Measurements from ENCODE around the gene C22orf39.
"Not testable (repeated sequence)": the region's sequence is repeated elsewhere in the genome, so short reads cannot be mapped to it uniquely, and the experiment has no call there.

The C22orf39 gene

DNA sequence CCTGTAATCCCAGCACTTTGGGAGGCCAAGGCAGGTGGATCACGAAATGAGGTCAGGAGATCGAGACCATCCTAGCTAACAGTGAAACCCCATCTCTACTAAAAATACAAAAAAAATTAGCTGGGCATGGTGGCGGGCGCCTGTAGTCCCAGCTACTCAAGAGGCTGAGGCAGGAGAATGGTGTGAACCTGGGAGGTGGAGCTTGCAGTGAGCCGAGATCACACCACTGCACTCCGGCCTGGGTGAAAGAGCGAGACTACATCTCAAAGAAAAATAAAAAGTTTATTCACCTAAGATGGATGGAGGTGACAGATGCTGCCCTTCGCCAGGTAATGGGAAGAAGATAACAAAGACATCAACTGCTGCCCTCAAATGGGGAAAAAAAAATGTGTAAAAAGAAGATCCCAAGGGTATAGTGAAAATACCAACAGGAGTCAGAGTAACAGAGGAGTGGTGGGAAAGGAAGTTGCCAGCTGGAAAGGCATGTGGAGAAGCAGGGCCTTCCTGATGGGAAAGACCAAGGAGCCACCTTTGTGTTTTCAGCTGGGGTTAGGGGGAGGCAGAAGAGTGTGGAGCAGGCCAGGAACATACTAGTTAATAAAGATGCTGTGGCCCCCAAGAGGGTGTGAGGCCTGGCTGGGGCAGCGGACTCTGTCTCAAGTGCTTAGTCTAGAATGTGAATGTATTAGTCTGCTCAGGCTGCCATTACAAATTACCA lies 10.9 kb downstream of the C22orf39 start:
- H2AK5ac ChIP-seq (ENCODE audit: low read length); H3K4me2 ChIP-seq (ENCODE audit: low read length); H3K36me3 ChIP-seq (ENCODE audit: control insufficient read depth, insufficient read depth, low read length); H3K4me3 ChIP-seq (ENCODE audit: low read length); H2BK120ac ChIP-seq (ENCODE audit: low read depth, low read length); H3K27me3 ChIP-seq (ENCODE audit: insufficient read depth, low read length, poor library complexity); H3K18ac ChIP-seq (ENCODE audit: low read length); H4K8ac ChIP-seq (ENCODE audit: low read depth, low read length); H3K56ac ChIP-seq (ENCODE audit: low read length); H3K9ac ChIP-seq (ENCODE audit: low read length); H3K79me2 ChIP-seq (ENCODE audit: control insufficient read depth, insufficient read depth, low read length); H3K4ac ChIP-seq (ENCODE audit: low read depth, low read length); H3K23ac ChIP-seq (ENCODE audit: low read length); H4K5ac ChIP-seq (ENCODE audit: low read length); DNase-seq; H3K4me1 ChIP-seq (ENCODE audit: control insufficient read depth, low read depth, low read length); H3K27ac ChIP-seq (ENCODE audit: low read depth, low read length); H2BK5ac ChIP-seq (ENCODE audit: low read length); H2BK15ac ChIP-seq (replicated peaks; ENCODE audit: low read depth); H3K79me1 ChIP-seq (ENCODE audit: low read length): not testable (repeated sequence)
- WGBS (ENCODE audit: extremely low coverage, insufficient coverage, low lambda C conversion rate) = no CpG with 5 or more reads among the region's 9 CpGs

- no peak overlapping the region for H3K4me2 ChIP-seq (ENCODE audit: low read length)
- peaks cover 2% of the 10 kb centered on the region for H3K36me3 ChIP-seq (ENCODE audit: control insufficient read depth, insufficient read depth, low read length)
- H3K4ac ChIP-seq (ENCODE audit: low read depth, low read length) = no peak overlapping the region
- H3K27me3 ChIP-seq (ENCODE audit: insufficient read depth, low read length, poor library complexity) = no peaks in the 10 kb centered on the region
- peaks cover 7% of the 10 kb centered on the region for H3K79me1 ChIP-seq (ENCODE audit: low read length)
- DNase-seq = no peak
- H3K9ac ChIP-seq (ENCODE audit: low read length) = no peak overlapping the region
- no peak overlapping the region for H4K5ac ChIP-seq (ENCODE audit: low read length)
- H3K4me3 ChIP-seq (ENCODE audit: low read length) = no peak overlapping the region
- H2BK5ac ChIP-seq (ENCODE audit: low read length) = no peak overlapping the region
- no peak overlapping the region for H2BK15ac ChIP-seq (replicated peaks; ENCODE audit: low read depth)
- no peak overlapping the region for H3K18ac ChIP-seq (ENCODE audit: low read length)
- H3K56ac ChIP-seq (ENCODE audit: low read length) = no peak overlapping the region
- no peak overlapping the region for H3K23ac ChIP-seq (ENCODE audit: low read length)
- no peak overlapping the region for H4K8ac ChIP-seq (ENCODE audit: low read depth, low read length)
- H3K4me1 ChIP-seq (ENCODE audit: control insufficient read depth, low read depth, low read length) = peaks cover 3% of the 10 kb centered on the region
- no peak overlapping the region for H3K27ac ChIP-seq (ENCODE audit: low read depth, low read length)
- H2BK120ac ChIP-seq (ENCODE audit: low read depth, low read length) = no peak overlapping the region
- no CpG with 5 or more reads among the region's 2 CpGs for WGBS (ENCODE audit: extremely low coverage, insufficient coverage, low lambda C conversion rate)
- no peak overlapping the region for H2AK5ac ChIP-seq (ENCODE audit: low read length)
- H3K79me2 ChIP-seq (ENCODE audit: control insufficient read depth, insufficient read depth, low read length) = peaks cover 13% of the 10 kb centered on the region
Observed at GRCh38 chr22:19434829-19435580, 12.5 kb downstream of the C22orf39 start.

- Histone ChIP-seq H3K27me3 (ENCODE audit: insufficient read depth, low read length, poor library complexity) (no peaks in the 10 kb centered on the region), H3K18ac (ENCODE audit: low read length) (no peak overlapping the region), H3K79me2 (ENCODE audit: control insufficient read depth, insufficient read depth, low read length) (peaks cover 18% of the 10 kb centered on the region), H3K36me3 (ENCODE audit: control insufficient read depth, insufficient read depth, low read length) (peaks cover 2% of the 10 kb centered on the region), H2BK15ac (replicated peaks; ENCODE audit: low read depth) (no peak overlapping the region), H3K56ac (ENCODE audit: low read length) (no peak overlapping the region), H3K9ac (ENCODE audit: low read length) (no peak overlapping the region), H3K4ac (ENCODE audit: low read depth, low read length) (no peak overlapping the region), H4K5ac (ENCODE audit: low read length) (no peak overlapping the region), H3K27ac (ENCODE audit: low read depth, low read length) (no peak overlapping the region), H3K4me1 (ENCODE audit: control insufficient read depth, low read depth, low read length) (peaks cover 4% of the 10 kb centered on the region), H2AK5ac (ENCODE audit: low read length) (no peak overlapping the region), H3K79me1 (ENCODE audit: low read length) (peaks cover 8% of the 10 kb centered on the region), H4K8ac (ENCODE audit: low read depth, low read length) (no peak overlapping the region), H3K4me3 (ENCODE audit: low read length) (no peak overlapping the region), H3K23ac (ENCODE audit: low read length) (no peak overlapping the region), H2BK120ac (ENCODE audit: low read depth, low read length) (no peak overlapping the region), H3K4me2 (ENCODE audit: low read length) (no peak overlapping the region), H2BK5ac (ENCODE audit: low read length) (no peak overlapping the region)
- WGBS (ENCODE audit: extremely low coverage, insufficient coverage, low lambda C conversion rate) = no CpG with 5 or more reads among the region's 7 CpGs
- DNase-seq = no peak
Observed at GRCh38 chr22:19434401-19434800, 13.1 kb downstream of the C22orf39 start.

DNA sequence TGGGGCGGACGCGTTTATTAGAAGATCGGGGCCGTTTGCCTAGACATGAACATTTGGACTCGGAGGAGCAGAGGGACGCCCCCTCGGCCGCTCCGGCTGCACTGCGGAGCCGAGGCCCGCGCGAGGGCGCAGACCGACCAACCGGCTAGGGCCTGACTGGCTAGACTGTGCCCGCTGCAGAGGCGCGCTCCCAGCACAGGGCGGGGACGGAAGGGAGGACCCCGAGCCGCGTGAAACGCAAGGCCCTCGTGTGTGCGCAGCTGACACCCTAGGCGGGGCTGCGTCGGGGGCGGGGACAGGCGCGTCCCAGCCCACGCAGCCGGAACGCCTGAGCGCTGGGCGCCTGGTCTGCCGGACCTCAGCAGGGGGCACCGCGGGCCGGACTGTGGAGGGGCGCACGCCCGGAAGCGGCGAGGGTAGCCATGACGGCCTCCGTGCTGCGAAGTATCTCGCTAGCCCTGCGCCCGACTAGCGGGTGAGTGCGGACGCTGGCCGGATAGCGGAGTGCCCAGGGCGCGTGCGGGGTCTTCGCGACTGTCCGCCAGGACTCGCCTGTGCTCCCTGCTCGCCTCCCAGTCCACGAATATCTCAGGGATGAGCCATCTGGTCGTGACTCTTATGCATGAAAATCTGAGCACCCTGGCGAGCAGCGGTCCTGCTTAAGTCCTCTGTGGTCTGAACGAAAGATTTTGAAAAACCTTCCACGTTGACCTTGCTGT lies 15.2 kb downstream of the C22orf39 start, which contains the start of gene MRPL40:
Gene MRPL40 (plus strand): TSS at position 413 of the 719 bp plus-strand sequence. CDS start 10 bp downstream, at position 423.
- no peak within 1 kb of the TSS for H2BK120ac ChIP-seq (ENCODE audit: low read depth, low read length)
- H3K23ac ChIP-seq (ENCODE audit: low read length) = peak within 1 kb of the TSS; percentile 80
- peak; percentile 90 for DNase-seq
- WGBS (ENCODE audit: extremely low coverage, insufficient coverage, low lambda C conversion rate) = no CpG with 5 or more reads among the region's 74 CpGs
- peak within 1 kb of the TSS; percentile 81 for H3K4me3 ChIP-seq (ENCODE audit: low read length)
- H3K27me3 ChIP-seq (ENCODE audit: insufficient read depth, low read length, poor library complexity) = no peaks in the 10 kb centered on the region
- H3K4me2 ChIP-seq (ENCODE audit: low read length) = peak within 1 kb of the TSS; percentile 97
- H3K36me3 ChIP-seq (ENCODE audit: control insufficient read depth, insufficient read depth, low read length) = peaks cover 2% of the 10 kb centered on the region
- peak within 1 kb of the TSS; percentile 72 for H3K18ac ChIP-seq (ENCODE audit: low read length)
- peaks cover 17% of the 10 kb centered on the region for H3K79me1 ChIP-seq (ENCODE audit: low read length)
- H3K79me2 ChIP-seq (ENCODE audit: control insufficient read depth, insufficient read depth, low read length) = peaks cover 33% of the 10 kb centered on the region
- peak within 1 kb of the TSS; percentile 82 for H3K4ac ChIP-seq (ENCODE audit: low read depth, low read length)
- peak within 1 kb of the TSS; percentile 98 for H3K56ac ChIP-seq (ENCODE audit: low read length)
- peak within 1 kb of the TSS; percentile 82 for H3K27ac ChIP-seq (ENCODE audit: low read depth, low read length)
- H4K5ac ChIP-seq (ENCODE audit: low read length) = no peak within 1 kb of the TSS
- H2BK15ac ChIP-seq (replicated peaks; ENCODE audit: low read depth) = no peak within 1 kb of the TSS
- H2AK5ac ChIP-seq (ENCODE audit: low read length) = no peak within 1 kb of the TSS
- H3K9ac ChIP-seq (ENCODE audit: low read length) = peak within 1 kb of the TSS; percentile 98
- H2BK5ac ChIP-seq (ENCODE audit: low read length) = peak within 1 kb of the TSS; percentile 85
- H4K8ac ChIP-seq (ENCODE audit: low read depth, low read length) = no peak within 1 kb of the TSS
- peaks cover 4% of the 10 kb centered on the region for H3K4me1 ChIP-seq (ENCODE audit: control insufficient read depth, low read depth, low read length)

GRCh38 chr22:19431649-19432132 lies 15.8 kb downstream of the C22orf39 start, which contains the start of gene HIRA:
Gene HIRA (minus strand): TSS chr22:19431733. CDS start chr22:19431476, 257 bp downstream.
- Histone ChIP-seq H4K5ac (ENCODE audit: low read length) (no peak within 1 kb of the TSS), H2AK5ac (ENCODE audit: low read length) (no peak within 1 kb of the TSS), H3K9ac (ENCODE audit: low read length) (peak within 1 kb of the TSS; percentile 98), H3K56ac (ENCODE audit: low read length) (peak within 1 kb of the TSS; percentile 98), H3K36me3 (ENCODE audit: control insufficient read depth, insufficient read depth, low read length) (peaks cover 2% of the 10 kb centered on the region), H3K4me1 (ENCODE audit: control insufficient read depth, low read depth, low read length) (peaks cover 4% of the 10 kb centered on the region), H3K18ac (ENCODE audit: low read length) (peak within 1 kb of the TSS; percentile 72), H2BK120ac (ENCODE audit: low read depth, low read length) (no peak within 1 kb of the TSS), H3K79me2 (ENCODE audit: control insufficient read depth, insufficient read depth, low read length) (peaks cover 39% of the 10 kb centered on the region), H2BK15ac (replicated peaks; ENCODE audit: low read depth) (no peak within 1 kb of the TSS), H3K4me2 (ENCODE audit: low read length) (peak within 1 kb of the TSS; percentile 97), H3K23ac (ENCODE audit: low read length) (peak within 1 kb of the TSS; percentile 80), H3K4me3 (ENCODE audit: low read length) (peak within 1 kb of the TSS; percentile 87), H3K79me1 (ENCODE audit: low read length) (peaks cover 21% of the 10 kb centered on the region), H3K27me3 (ENCODE audit: insufficient read depth, low read length, poor library complexity) (no peaks in the 10 kb centered on the region), H3K27ac (ENCODE audit: low read depth, low read length) (peak within 1 kb of the TSS; percentile 82), H2BK5ac (ENCODE audit: low read length) (peak within 1 kb of the TSS; percentile 85), H4K8ac (ENCODE audit: low read depth, low read length) (no peak within 1 kb of the TSS), H3K4ac (ENCODE audit: low read depth, low read length) (peak within 1 kb of the TSS; percentile 82)
- peak; percentile 86 for DNase-seq
- no CpG with 5 or more reads among the region's 66 CpGs for WGBS (ENCODE audit: extremely low coverage, insufficient coverage, low lambda C conversion rate)

Data from mesendoderm (in vitro differentiated cells).